ENCODE measurements around the gene EEA1.

GRCh38 chr12:92829686-92830282 lies 99.3 kb downstream of the EEA1 start:
- TF ChIP-seq CTCF (IDR thresholded peaks at IDR 0.05) (no peak), POLR2AphosphoS5 (IDR thresholded peaks at IDR 0.05; ENCODE audit: insufficient read depth in 1 of 2, low read depth in 1 of 2) (no peak), POLR2A (IDR thresholded peaks at IDR 0.05) (no peak)

All from vagina (tissue), 2 donors.